GM19395 (cell line): ENCODE results near the gene MRPL16.
"Not testable (repeated sequence)": the region's sequence is repeated elsewhere in the genome, so short reads cannot be mapped to it uniquely, and the experiment has no call there.

Source experiments
- ATAC-seq: cut with Tn5 transposase; IDR thresholded peaks from one replicate; pipeline ENCODE4 v1.9.1; 2021; ENCODE audit warnings: mild to moderate bottlenecking, moderate library complexity; ENCODE audit not compliant: unreplicated experiment

The MRPL16 gene

GRCh38 chr11:59813364-59813763 lies 2.8 kb upstream of the MRPL16 start:
- ATAC-seq: no peak

GRCh38 chr11:59812220-59812619 lies 1.6 kb upstream of the MRPL16 start:
- ATAC-seq: no peak

DNA sequence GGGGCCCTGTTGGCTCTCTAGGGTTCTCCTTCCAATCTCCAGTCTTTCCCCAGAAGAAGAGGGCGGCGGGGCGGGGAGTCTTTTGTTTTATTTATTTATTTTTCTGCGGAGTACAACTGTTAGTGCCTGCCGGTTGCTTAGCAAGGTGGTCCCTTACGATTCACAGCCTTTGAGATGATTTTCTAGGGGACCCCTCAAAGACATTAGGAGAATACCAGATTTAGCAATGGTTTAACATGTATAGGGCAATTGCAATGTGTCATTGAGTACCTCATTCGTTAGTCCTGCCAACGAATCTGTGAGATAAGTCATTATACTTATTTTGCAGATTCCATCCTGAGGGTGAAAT lies 307 bp upstream of the MRPL16 start:
- ATAC-seq: no peak

GRCh38 chr11:59807047-59807610 lies 3.4 kb downstream of the MRPL16 start:
- no peak for ATAC-seq

GRCh38 chr11:59804061-59804460 lies 6.5 kb downstream of the MRPL16 start:
- no peak for ATAC-seq

- no peak for ATAC-seq
These were observed 7.9 kb downstream of the MRPL16 start for GRCh38 chr11:59802639-59803176.

DNA sequence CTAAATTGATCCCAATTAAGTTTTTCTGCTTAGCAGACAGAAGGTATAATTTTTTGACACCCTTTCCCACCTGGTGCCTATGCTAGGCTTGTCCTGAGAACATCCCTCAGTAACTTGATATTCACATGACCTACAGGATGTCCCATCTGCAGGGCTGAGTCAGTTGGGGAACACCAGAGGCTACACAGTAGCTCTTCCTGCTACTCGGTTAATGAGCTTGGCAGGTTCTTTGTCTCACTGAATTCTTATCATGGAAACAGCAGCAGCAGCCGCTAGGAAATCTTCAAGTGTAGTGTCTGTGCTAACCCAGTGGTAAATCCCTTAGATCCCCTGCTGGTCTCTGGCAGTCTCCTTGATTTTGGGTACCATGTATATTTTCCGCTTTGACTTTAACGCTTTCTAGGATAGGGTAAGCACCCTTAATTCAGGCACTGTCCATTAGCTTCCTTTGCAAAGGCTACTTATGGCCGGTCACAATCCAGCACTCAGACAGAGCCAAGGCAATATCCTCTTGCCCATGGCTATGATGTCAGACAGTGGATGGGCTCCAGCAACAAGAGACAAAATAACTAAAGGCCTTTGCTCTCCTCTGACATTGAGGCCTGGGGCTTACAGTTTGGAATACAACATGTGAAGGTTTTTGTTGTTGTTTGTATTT lies 8.5 kb downstream of the MRPL16 start:
- no peak for ATAC-seq

GRCh38 chr11:59801160-59801706 lies 9.3 kb downstream of the MRPL16 start:
- no peak for ATAC-seq

DNA sequence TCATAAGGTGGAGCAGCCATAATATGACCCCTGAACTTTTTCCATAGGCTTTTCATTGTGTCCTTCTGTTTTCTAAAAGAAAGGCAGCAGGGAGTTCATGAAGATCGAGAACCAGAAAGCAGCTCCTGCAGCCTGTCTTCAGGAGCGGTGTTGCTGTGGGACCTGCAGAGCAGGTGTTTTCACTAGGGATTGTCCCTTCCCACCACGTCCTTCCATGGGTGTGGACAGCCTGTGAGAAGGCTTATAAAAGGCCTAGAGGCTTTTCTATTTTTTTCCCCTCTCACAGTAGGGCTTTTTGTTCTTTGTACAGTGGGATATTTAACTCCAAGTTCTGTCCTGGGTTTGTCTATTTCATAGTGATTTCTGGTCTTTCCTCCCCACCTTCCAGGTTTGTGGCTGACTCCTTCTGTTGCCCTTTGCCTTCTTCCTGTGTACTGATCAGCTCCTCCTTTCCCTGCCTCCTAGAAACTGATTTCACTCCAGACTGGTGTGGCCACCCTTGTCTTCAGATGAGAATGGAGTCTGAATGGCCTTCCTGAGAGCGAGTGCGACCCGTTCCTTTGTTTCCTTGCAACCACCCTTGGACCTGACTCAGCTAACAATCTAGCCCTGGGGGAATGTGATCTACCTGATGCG lies 10.1 kb downstream of the MRPL16 start:
- no peak for ATAC-seq

DNA sequence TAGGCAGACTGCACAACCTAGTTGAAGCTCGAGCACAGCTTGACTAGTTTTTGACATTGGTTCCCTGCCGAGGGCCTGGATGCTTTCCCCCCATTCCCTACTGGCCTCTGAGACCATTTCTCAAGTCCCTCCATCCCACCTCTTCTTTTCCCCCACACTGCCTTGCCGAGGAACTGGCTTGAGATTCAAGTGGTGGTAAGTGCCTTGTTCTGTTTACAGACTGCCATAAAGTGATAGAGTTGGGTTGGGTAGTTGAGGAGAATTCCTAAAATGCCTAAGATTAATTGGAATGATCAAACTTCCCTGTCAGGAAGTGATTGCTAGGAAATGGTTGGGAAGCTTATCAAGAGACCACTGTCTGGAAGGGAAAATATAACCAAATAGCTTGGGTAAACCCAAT lies 16.2 kb downstream of the MRPL16 start:
- ATAC-seq: no peak

GRCh38 chr11:59792507-59792906 lies 18.1 kb downstream of the MRPL16 start:
- no peak for ATAC-seq

DNA sequence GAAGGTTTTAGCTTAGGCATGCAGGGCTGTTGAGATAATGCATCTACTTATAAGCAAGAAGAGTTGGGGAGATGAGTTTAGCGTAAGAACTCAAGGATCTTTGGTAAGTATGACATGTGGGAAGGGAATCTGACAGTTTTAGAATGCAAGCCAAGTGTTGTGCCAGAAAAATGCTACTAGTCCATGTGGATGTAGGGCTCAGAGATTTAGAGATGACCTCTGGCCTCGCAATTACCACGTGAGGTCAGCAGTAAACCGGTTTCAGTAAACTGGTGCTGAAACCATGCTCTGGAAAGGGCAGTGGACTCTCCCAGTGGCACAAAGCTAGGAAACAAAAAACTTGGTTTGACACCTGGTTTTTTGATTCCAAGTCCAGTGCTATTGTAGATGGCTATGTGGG lies 18.9 kb downstream of the MRPL16 start:
- no peak for ATAC-seq

DNA sequence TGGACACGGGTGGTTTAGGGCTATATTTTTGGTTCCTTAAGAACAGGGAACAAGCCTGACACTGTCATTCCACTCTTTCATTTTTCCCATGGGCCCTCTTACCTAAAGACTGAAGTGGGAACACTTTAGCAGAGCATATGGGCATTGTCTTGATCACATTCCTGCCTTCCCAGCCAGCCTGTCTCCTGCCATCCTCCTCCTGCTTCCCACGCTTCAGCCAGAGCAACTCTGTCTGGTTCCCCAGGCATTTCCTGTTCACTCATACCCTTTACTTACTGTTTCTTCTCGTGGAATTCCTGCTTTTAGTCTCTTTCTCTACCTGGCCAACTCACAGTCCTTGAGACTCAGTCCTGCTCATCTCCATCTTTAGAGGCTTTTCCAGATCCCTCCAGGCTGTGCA lies 22.8 kb downstream of the MRPL16 start:
- no peak for ATAC-seq

DNA sequence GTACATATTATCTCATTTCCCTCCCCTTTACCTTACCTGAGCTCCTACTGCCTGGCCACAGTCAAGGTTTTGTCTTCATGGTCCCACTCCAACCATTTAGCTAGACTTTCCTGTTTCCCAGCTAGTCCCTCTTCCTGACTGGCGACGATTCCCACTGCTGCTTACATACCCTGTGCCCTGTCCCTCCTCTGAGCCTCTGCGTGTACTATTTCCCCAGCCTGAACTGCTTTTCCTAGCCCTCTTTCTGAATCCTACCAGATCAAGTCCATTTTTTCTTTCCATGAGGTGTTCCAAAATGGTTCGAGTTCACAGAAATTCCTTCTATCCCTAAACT lies 23.4 kb downstream of the MRPL16 start:
- no peak for ATAC-seq

- no peak for ATAC-seq
These were observed 24.8 kb downstream of the MRPL16 start for GRCh38 chr11:59785818-59786217.

DNA sequence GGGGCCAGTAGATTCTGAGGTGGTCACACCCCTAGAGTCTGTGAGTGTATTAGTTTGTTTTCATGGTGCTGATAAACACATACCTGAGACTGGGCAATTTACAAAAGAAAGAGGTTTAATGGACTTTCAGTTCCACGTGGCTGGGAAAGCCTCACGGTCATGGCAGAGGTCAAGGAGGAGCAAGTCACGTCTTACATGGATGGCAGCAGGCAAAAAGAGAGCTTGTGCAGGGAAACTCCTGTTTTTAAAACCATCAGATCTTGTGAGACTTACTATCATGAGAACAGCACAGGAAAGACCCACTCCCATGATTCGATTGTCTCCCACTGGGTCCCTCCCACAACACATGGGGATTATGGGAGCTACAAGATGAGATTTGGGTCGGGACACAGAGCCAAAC lies 26.1 kb downstream of the MRPL16 start:
- ATAC-seq: not testable (repeated sequence)

- ATAC-seq: no peak
These were observed 26.9 kb downstream of the MRPL16 start for GRCh38 chr11:59783632-59784090.

GRCh38 chr11:59782080-59782479 lies 28.5 kb downstream of the MRPL16 start:
- ATAC-seq: no peak

DNA sequence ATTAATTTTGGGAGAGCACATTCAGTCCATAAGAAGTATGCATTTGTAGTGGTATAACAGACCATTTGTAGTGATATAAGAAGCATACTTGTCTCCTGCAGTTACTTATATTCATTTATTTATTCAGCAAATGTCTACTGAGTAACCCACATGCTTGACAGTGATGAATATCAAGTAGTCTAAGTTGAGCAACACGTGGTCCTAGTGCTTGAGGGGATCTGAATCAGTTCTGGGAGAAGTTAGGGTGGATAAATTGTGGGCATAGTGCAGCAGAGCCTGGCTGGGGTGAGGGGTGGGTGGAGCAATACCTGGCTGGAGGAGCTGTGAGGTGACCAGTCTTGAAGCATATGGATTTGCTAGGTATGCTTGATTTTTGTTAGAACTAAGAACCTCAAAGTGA lies 31.1 kb downstream of the MRPL16 start:
- ATAC-seq: no peak

GRCh38 chr11:59778122-59778521 lies 32.5 kb downstream of the MRPL16 start:
- no peak for ATAC-seq

- ATAC-seq: no peak
These were observed 33.5 kb downstream of the MRPL16 start for GRCh38 chr11:59777104-59777503.
